Neural cell (in vitro differentiated cells): ENCODE measurements around the gene CLTB.

Source experiments
- EP300 ChIP-seq: fragments of 450-650 bp; conservative IDR thresholded peaks from 2 replicates; pipeline ENCODE4 v1.6.1; 2014; ENCODE audit warnings: antibody characterized with exemption, mild to moderate bottlenecking, moderate library complexity; ENCODE audit not compliant: poor library complexity, severe bottlenecking
- EZH2 ChIP-seq: fragments of 200-600, 300-800 bp; shearing (Covaris generic), sonication (generic); IDR thresholded peaks from 2 replicates; pipeline ENCODE4 v1.6.1; 2014; ENCODE audit warnings: antibody characterized with exemption, low read length, borderline replicate concordance, mild to moderate bottlenecking; ENCODE audit not compliant: insufficient read depth, poor library complexity, severe bottlenecking
- MXI1 ChIP-seq: fragments of 450-650 bp; conservative IDR thresholded peaks from 2 replicates; pipeline ENCODE4 v1.6.1; 2014; ENCODE audit warnings: antibody characterized with exemption, mild to moderate bottlenecking; ENCODE audit not compliant: poor library complexity, severe bottlenecking
- POLR2AphosphoS5 ChIP-seq: IDR thresholded peaks from 2 replicates; pipeline ENCODE4 v1.6.1; 2012
- RAD21 ChIP-seq: fragments of 450-650 bp; conservative IDR thresholded peaks from 2 replicates; pipeline ENCODE4 v1.6.1; 2014; ENCODE audit warnings: antibody characterized with exemption, mild to moderate bottlenecking, moderate library complexity
- SMC3 ChIP-seq: fragments of 450-650 bp; conservative IDR thresholded peaks from 2 replicates; pipeline ENCODE4 v1.6.1; 2014; ENCODE audit warnings: antibody characterized with exemption, mild to moderate bottlenecking, moderate library complexity; ENCODE audit not compliant: poor library complexity
- TAF1 ChIP-seq: IDR thresholded peaks from 2 replicates; pipeline ENCODE4 v1.6.1; 2012; ENCODE audit warnings: low read depth
- TF ChIP-seq, protein P1 (sequence below): fragments of 450-650 bp; IDR thresholded peaks from 2 replicates; pipeline ENCODE4 v1.5.1; 2014; ENCODE audit warnings: antibody characterized with exemption, mild to moderate bottlenecking, moderate library complexity; ENCODE audit not compliant: poor library complexity, severe bottlenecking
- TF ChIP-seq, protein P2 (sequence below): IDR thresholded peaks from 2 replicates; pipeline ENCODE4 v1.6.1; 2012; ENCODE audit warnings: borderline replicate concordance

DNA sequence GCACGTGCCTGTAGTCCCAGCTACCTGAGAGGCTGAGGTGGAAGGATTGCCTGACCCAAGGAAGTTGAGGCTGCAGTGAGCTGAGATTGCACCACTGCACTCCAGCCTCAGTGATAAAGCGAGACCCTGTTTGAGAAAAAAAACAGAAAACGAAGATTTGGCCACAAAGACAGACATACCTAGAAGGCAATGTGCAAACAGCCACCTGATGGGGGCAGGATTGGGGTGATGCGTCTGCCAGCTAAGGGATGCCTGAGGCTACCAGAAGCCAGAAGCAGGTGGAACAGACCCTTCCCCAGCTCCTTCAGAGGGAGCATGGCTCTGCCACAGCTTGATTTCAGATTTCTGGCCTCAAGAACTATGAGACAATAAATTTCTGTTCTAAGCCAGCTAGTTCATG, 24.9 kb downstream of the CLTB start:
- TF ChIP-seq SMC3 (no peak), TAF1 (no peak), EZH2 (no peak), POLR2AphosphoS5 (no peak), RAD21 (no peak), MXI1 (no peak), EP300 (no peak)
- TF ChIP-seq, protein P1, sequence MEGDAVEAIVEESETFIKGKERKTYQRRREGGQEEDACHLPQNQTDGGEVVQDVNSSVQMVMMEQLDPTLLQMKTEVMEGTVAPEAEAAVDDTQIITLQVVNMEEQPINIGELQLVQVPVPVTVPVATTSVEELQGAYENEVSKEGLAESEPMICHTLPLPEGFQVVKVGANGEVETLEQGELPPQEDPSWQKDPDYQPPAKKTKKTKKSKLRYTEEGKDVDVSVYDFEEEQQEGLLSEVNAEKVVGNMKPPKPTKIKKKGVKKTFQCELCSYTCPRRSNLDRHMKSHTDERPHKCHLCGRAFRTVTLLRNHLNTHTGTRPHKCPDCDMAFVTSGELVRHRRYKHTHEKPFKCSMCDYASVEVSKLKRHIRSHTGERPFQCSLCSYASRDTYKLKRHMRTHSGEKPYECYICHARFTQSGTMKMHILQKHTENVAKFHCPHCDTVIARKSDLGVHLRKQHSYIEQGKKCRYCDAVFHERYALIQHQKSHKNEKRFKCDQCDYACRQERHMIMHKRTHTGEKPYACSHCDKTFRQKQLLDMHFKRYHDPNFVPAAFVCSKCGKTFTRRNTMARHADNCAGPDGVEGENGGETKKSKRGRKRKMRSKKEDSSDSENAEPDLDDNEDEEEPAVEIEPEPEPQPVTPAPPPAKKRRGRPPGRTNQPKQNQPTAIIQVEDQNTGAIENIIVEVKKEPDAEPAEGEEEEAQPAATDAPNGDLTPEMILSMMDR = no peak
- TF ChIP-seq, protein P2, sequence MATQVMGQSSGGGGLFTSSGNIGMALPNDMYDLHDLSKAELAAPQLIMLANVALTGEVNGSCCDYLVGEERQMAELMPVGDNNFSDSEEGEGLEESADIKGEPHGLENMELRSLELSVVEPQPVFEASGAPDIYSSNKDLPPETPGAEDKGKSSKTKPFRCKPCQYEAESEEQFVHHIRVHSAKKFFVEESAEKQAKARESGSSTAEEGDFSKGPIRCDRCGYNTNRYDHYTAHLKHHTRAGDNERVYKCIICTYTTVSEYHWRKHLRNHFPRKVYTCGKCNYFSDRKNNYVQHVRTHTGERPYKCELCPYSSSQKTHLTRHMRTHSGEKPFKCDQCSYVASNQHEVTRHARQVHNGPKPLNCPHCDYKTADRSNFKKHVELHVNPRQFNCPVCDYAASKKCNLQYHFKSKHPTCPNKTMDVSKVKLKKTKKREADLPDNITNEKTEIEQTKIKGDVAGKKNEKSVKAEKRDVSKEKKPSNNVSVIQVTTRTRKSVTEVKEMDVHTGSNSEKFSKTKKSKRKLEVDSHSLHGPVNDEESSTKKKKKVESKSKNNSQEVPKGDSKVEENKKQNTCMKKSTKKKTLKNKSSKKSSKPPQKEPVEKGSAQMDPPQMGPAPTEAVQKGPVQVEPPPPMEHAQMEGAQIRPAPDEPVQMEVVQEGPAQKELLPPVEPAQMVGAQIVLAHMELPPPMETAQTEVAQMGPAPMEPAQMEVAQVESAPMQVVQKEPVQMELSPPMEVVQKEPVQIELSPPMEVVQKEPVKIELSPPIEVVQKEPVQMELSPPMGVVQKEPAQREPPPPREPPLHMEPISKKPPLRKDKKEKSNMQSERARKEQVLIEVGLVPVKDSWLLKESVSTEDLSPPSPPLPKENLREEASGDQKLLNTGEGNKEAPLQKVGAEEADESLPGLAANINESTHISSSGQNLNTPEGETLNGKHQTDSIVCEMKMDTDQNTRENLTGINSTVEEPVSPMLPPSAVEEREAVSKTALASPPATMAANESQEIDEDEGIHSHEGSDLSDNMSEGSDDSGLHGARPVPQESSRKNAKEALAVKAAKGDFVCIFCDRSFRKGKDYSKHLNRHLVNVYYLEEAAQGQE = no peak
